NOMO-1 treated with DMSO at 0.1 percent for 48 hours (cell line): ENCODE results near the gene PPP1CA.

ENCODE experiments used
- DNase-seq: peaks from one replicate; lab custom pipeline; 2025; ENCODE audit not compliant: unreplicated experiment; lab: John Stamatoyannopoulos, UW

The PPP1CA gene

GRCh38 chr11:67401495-67402191 is at the start of gene PPP1CA:
TSS of gene PPP1CA (minus strand) at chr11:67401858. CDS start at chr11:67401782, 76 bp downstream.
- peak; percentile 81 for DNase-seq

GRCh38 chr11:67450796-67451657 is 49.4 kb upstream of the PPP1CA start:
- no peak for DNase-seq

GRCh38 chr11:67449116-67449844 is 47.6 kb upstream of the PPP1CA start:
- DNase-seq = peak; percentile 35

- no peak for DNase-seq
Measured at GRCh38 chr11:67448220-67448609, 46.6 kb upstream of the PPP1CA start.

GRCh38 chr11:67445515-67445914 is 43.9 kb upstream of the PPP1CA start:
- DNase-seq = no peak

- no peak for DNase-seq
Measured at GRCh38 chr11:67442504-67443404, 41.1 kb upstream of the PPP1CA start.

- DNase-seq = no peak
Measured at GRCh38 chr11:67441731-67442351, 40.2 kb upstream of the PPP1CA start.

GRCh38 chr11:67441098-67441563 is 39.5 kb upstream of the PPP1CA start:
- DNase-seq = no peak

- no peak for DNase-seq
Measured at GRCh38 chr11:67440229-67441097, 38.8 kb upstream of the PPP1CA start.

- DNase-seq = peak; percentile 32
Measured at GRCh38 chr11:67439321-67440228, 37.9 kb upstream of the PPP1CA start.

- no peak for DNase-seq
Measured at GRCh38 chr11:67438158-67438902, 36.7 kb upstream of the PPP1CA start.

GRCh38 chr11:67437809-67438157 is 36.1 kb upstream of the PPP1CA start:
- no peak for DNase-seq

- no peak for DNase-seq
Measured at GRCh38 chr11:67437082-67437808, 35.6 kb upstream of the PPP1CA start, which contains the start of gene PTPRCAP. TSS of gene PTPRCAP (minus strand) at chr11:67437682. CDS start at chr11:67437619, 63 bp downstream.

GRCh38 chr11:67436459-67437081 is 34.9 kb upstream of the PPP1CA start:
- no peak for DNase-seq

- no peak for DNase-seq
Measured at GRCh38 chr11:67435727-67436458, 34.2 kb upstream of the PPP1CA start.
